HepG2 (cell line): Measurements from ENCODE around the gene KRTAP5-8. TPM values are rescaled to one million over a fixed set of nuclear protein-coding genes. Genes with fewer than 3 reads are reported as not detected.

Experiments
- BCL6 ChIP-seq: IDR thresholded peaks from 2 replicates; pipeline ENCODE4 v1.6.1; 2016; ENCODE audit warnings: missing genetic modification reagents, missing compliant biosample characterization
- ELK4 ChIP-seq: sonication (generic); formaldehyde crosslinking; IDR thresholded peaks from 2 replicates; pipeline ENCODE4 v1.9.0; 2021; ENCODE audit warnings: missing genetic modification reagents, borderline replicate concordance
- FOXO1 ChIP-seq: sonication (generic); formaldehyde crosslinking; IDR thresholded peaks from 2 replicates; pipeline ENCODE4 v1.4.0; 2020; ENCODE audit warnings: missing genetic modification reagents
- HCFC1 ChIP-seq: fragments of 150-350 bp; IDR thresholded peaks from 2 replicates; pipeline ENCODE4 v1.6.1; 2014; ENCODE audit warnings: low read depth, low read length
- HHEX ChIP-seq: IDR thresholded peaks from 2 replicates; pipeline ENCODE4 v1.6.1; 2016; ENCODE audit warnings: control low read depth
- MIXL1 ChIP-seq: IDR thresholded peaks from 2 replicates; pipeline ENCODE4 v1.6.1; 2016
- MXD4 ChIP-seq: IDR thresholded peaks from 2 replicates; pipeline ENCODE4 v1.6.1; 2016; ENCODE audit warnings: mild to moderate bottlenecking, missing biosample characterization, missing genetic modification reagents
- RARG ChIP-seq: sonication (generic); formaldehyde crosslinking; IDR thresholded peaks from 2 replicates; pipeline ENCODE4 v1.4.0; 2020; ENCODE audit warnings: low read depth, mild to moderate bottlenecking, missing genetic modification reagents
- SATB2 ChIP-seq: sonication (generic); formaldehyde crosslinking; IDR thresholded peaks from 2 replicates; pipeline ENCODE4 v1.5.0; 2020; ENCODE audit warnings: missing genetic modification reagents
- SETDB1 ChIP-seq: sonication (generic); formaldehyde crosslinking; IDR thresholded peaks from 2 replicates; pipeline ENCODE4 v1.5.1; 2020; ENCODE audit warnings: missing genetic modification reagents, mild to moderate bottlenecking, borderline replicate concordance
- SNAPC4 ChIP-seq: sonication (generic); formaldehyde crosslinking; IDR thresholded peaks from 2 replicates; pipeline ENCODE4 v1.4.0; 2020; ENCODE audit warnings: mild to moderate bottlenecking, missing genetic modification reagents
- SP2 ChIP-seq: sonication (generic); formaldehyde crosslinking; IDR thresholded peaks from 2 replicates; pipeline ENCODE4 v1.5.1; 2020; ENCODE audit warnings: mild to moderate bottlenecking, missing genetic modification reagents
- ZBTB34 ChIP-seq: sonication (generic); formaldehyde crosslinking; IDR thresholded peaks from 2 replicates; pipeline ENCODE4 v1.8.0; 2022; ENCODE audit warnings: mild to moderate bottlenecking, missing genetic modification reagents
- ZBTB37 ChIP-seq: sonication (generic); formaldehyde crosslinking; IDR thresholded peaks from 2 replicates; pipeline ENCODE4 v1.4.0; 2020; ENCODE audit warnings: mild to moderate bottlenecking, missing genetic modification reagents
- ZBTB7B ChIP-seq: sonication (generic); formaldehyde crosslinking; IDR thresholded peaks from 2 replicates; pipeline ENCODE4 v1.4.0; 2020; ENCODE audit warnings: missing genetic modification reagents
- ZNF205 ChIP-seq: IDR thresholded peaks from 2 replicates; pipeline ENCODE4 v1.6.1; 2018; ENCODE audit warnings: missing biosample characterization, missing genetic modification reagents
- ZNF263 ChIP-seq: sonication (generic); formaldehyde crosslinking; IDR thresholded peaks from 2 replicates; pipeline ENCODE4 v1.4.0; 2020; ENCODE audit warnings: missing genetic modification reagents
- ZNF503 ChIP-seq: sonication (generic); formaldehyde crosslinking; IDR thresholded peaks from 2 replicates; pipeline ENCODE4 v1.4.0; 2020; ENCODE audit warnings: missing genetic modification reagents
- ZNF749 ChIP-seq: sonication (generic); formaldehyde crosslinking; IDR thresholded peaks from 2 replicates; pipeline ENCODE4 v1.8.0; 2022; ENCODE audit warnings: mild to moderate bottlenecking, missing genetic modification reagents, moderate library complexity, borderline replicate concordance
- polyA plus RNA-seq, 8 experiments: library from polyadenylated mRNA; depleted of rRNA in 3 of 8; stranded (reverse) in 7 of 8; unstranded in 1 of 8; fragments of >200 nt; fragmentation: Illumina TruSeq in 4 of 8; extraction: Trizol in 4 of 8; gene quantifications; 2 replicates each; pipeline versions ENCODE4 v1.2.1 to v1.2.3, GENCODE V29; 2011 to 2016; ENCODE audit warnings: low read depth in 4 of 8, missing spikeins in 1 of 8, mixed read lengths in 1 of 8; ENCODE audit not compliant: insufficient read depth in 1 of 8
- total RNA-seq, 5 experiments: library from RNA; depleted of rRNA; stranded (reverse); fragments of >200 nt; fragmentation: Illumina TruSeq; extraction: Trizol; gene quantifications; 2 replicates each; pipeline ENCODE4 v1.2.3, GENCODE V29; 2016; ENCODE audit warnings: low read depth in 1 of 5

The KRTAP5-8 gene
- total and polyA plus RNA-seq, 2 of the 13 experiments (the other 11 are each of a cell fraction or from before 2014, with no cell fraction given), result 0.20 TPM; not detected in 1

GRCh38 chr11:71580057-71581003 lies 42.5 kb downstream of the KRTAP5-8 start (continued):
- TF ChIP-seq BCL6 (no peak), SP2 (CRISPR knock-in tag) (no peak), ZNF749 (CRISPR knock-in tag) (no peak), ZNF503 (CRISPR knock-in tag) (no peak), ZBTB37 (CRISPR knock-in tag) (no peak), MXD4 (no peak), SETDB1 (no peak), ELK4 (CRISPR knock-in tag) (no peak), ZBTB7B (no peak), ZNF263 (CRISPR knock-in tag) (no peak), SNAPC4 (no peak), HHEX (no peak), HCFC1 (no peak), MIXL1 (CRISPR knock-in tag) (no peak), ZBTB34 (CRISPR knock-in tag) (no peak), SATB2 (CRISPR knock-in tag) (no peak), FOXO1 (no peak), ZNF205 (CRISPR knock-in tag) (no peak), RARG (CRISPR knock-in tag) (no peak)
